H1 (cell line): ENCODE measurements around the gene SPG7. TPM values are rescaled to one million over a fixed set of nuclear protein-coding genes. Genes with fewer than 3 reads are reported as not detected.

Source experiments
- CTCF ChIA-PET: fragments of 300-600 bp; sonication (Branson Sonifier 250); formaldehyde crosslinking; loops from one replicate; lab custom pipeline; 2021; ENCODE audit not compliant: partially characterized antibody; lab: Charles Lee
- POLR2A ChIA-PET: fragments of 300-600 bp; sonication (Branson Sonifier 250); formaldehyde crosslinking; loops from one replicate; lab custom pipeline; 2021; ENCODE audit warnings: inconsistent platforms; ENCODE audit not compliant: partially characterized antibody; lab: Charles Lee
- DNase-seq, 2 experiments: peaks; one replicate each; pipeline versions ENCODE4 v3.0.0 to v3.0.0-alpha.2; 2010 to 2022; ENCODE audit warnings: low spot score in 2 of 2, low read depth in 1 of 2, mixed read lengths in 1 of 2
- FAIRE-seq: peaks from 2 replicates; lab custom pipeline; 2011; peaks lifted over from hg19 to GRCh38; lab: Jason Lieb, UNC
- H2AFZ ChIP-seq: 2 replicates; pipeline ENCODE4 v1.8.1; 2012; ENCODE audit warnings: low read length, inconsistent platforms
- H2AK5ac ChIP-seq: 2 replicates; pipeline ENCODE4 v1.6.1; 2013; ENCODE audit warnings: low read depth, low read length
- H2BK120ac ChIP-seq: replicated peaks from 2 replicates; pipeline ENCODE3; 2013; ENCODE audit warnings: low read depth, low read length, inconsistent platforms
- H2BK12ac ChIP-seq: 2 replicates; pipeline ENCODE4 v1.6.1; 2013; ENCODE audit warnings: low read depth, low read length
- H2BK15ac ChIP-seq: 2 replicates; pipeline ENCODE4 v1.6.1; 2013; ENCODE audit warnings: low read length
- H2BK20ac ChIP-seq: 2 replicates; pipeline ENCODE4 v1.6.1; 2013; ENCODE audit warnings: low read length
- H2BK5ac ChIP-seq: 2 replicates; pipeline ENCODE4 v1.6.1; 2013; ENCODE audit warnings: low read depth, low read length
- H3K14ac ChIP-seq: 2 replicates; pipeline ENCODE4 v1.6.1; 2013; ENCODE audit warnings: inconsistent platforms; ENCODE audit not compliant: insufficient read length
- H3K18ac ChIP-seq: 2 replicates; pipeline ENCODE4 v1.6.1; 2013; ENCODE audit warnings: low read length; ENCODE audit errors: extremely low read depth
- H3K23ac ChIP-seq: 2 replicates; pipeline ENCODE4 v1.6.1; 2013; ENCODE audit warnings: inconsistent platforms; ENCODE audit not compliant: insufficient read length
- H3K23me2 ChIP-seq: 2 replicates; pipeline ENCODE4 v1.6.1; 2013; ENCODE audit warnings: low read depth, low read length
- H3K27ac ChIP-seq: 2 replicates; pipeline ENCODE4 v1.6.1; 2011; ENCODE audit warnings: low read depth, low read length, inconsistent platforms
- H3K27me3 ChIP-seq, 4 experiments: replicated peaks in 1 of 4; 1 replicate in 1 of 4; 2 replicates in 3 of 4; pipeline versions ENCODE4 v1.6.1 to v1.8.1; 2011 to 2013; ENCODE audit warnings: low read length in 3 of 4, mild to moderate bottlenecking in 3 of 4, inconsistent platforms in 2 of 4, mixed read lengths in 2 of 4, moderate library complexity in 1 of 4; ENCODE audit not compliant: control insufficient read depth in 3 of 4, insufficient read depth in 3 of 4; ENCODE audit errors: extremely low read depth in 1 of 4
- H3K36me3 ChIP-seq, 4 experiments: 2 replicates each; pipeline versions ENCODE4 v1.6.1 to v1.8.1; 2011 to 2013; ENCODE audit warnings: mild to moderate bottlenecking in 4 of 4, low read length in 3 of 4, moderate library complexity in 2 of 4, control low read depth in 1 of 4, inconsistent platforms in 1 of 4; ENCODE audit not compliant: insufficient read depth in 4 of 4, control insufficient read depth in 2 of 4
- H3K4ac ChIP-seq: replicated peaks from 2 replicates; pipeline ENCODE3; 2013; ENCODE audit warnings: low read length, low read depth, mixed read lengths, inconsistent platforms; ENCODE audit not compliant: insufficient read length
- H3K4me1 ChIP-seq, 4 experiments: replicated peaks in 1 of 4; 1 replicate in 1 of 4; 2 replicates in 3 of 4; pipeline versions ENCODE4 v1.6.1 to v1.8.1; 2011 to 2013; ENCODE audit warnings: low read length in 3 of 4, inconsistent platforms in 2 of 4, mixed read lengths in 1 of 4; ENCODE audit not compliant: insufficient read depth in 4 of 4, control insufficient read depth in 3 of 4
- H3K4me2 ChIP-seq, 2 experiments: 2 replicates each; pipeline versions ENCODE4 v1.6.1 to v1.8.1; 2011 to 2013; ENCODE audit warnings: low read depth in 2 of 2, low read length in 2 of 2, control low read depth in 1 of 2, inconsistent platforms in 1 of 2, mild to moderate bottlenecking in 1 of 2; ENCODE audit not compliant: insufficient read depth in 1 of 2
- H3K4me3 ChIP-seq, 4 experiments: fragments of 200-600, 300-600 bp in 1 of 4; sonication (generic), shearing (Covaris generic), sonication (Bioruptor Twin) in 1 of 4; 2 replicates each; pipeline versions ENCODE4 v1.5.1 to v1.8.1; 2011 to 2016; ENCODE audit warnings: low read length in 4 of 4, low read depth in 3 of 4, control low read depth in 2 of 4, inconsistent platforms in 2 of 4, mild to moderate bottlenecking in 2 of 4, mixed read lengths in 1 of 4, moderate library complexity in 1 of 4; ENCODE audit not compliant: insufficient read depth in 2 of 4; ENCODE audit errors: extremely low read depth in 1 of 4
- H3K56ac ChIP-seq: replicated peaks from 2 replicates; pipeline ENCODE3; 2013; ENCODE audit warnings: low read depth, mild to moderate bottlenecking, mixed read lengths, low read length, inconsistent platforms; ENCODE audit not compliant: insufficient read length
- H3K79me1 ChIP-seq: 2 replicates; pipeline ENCODE4 v1.6.1; 2013; ENCODE audit warnings: low read depth, low read length, control low read depth
- H3K79me2 ChIP-seq, 2 experiments: 2 replicates each; pipeline versions ENCODE4 v1.6.1 to v1.8.1; 2012 to 2013; ENCODE audit warnings: low read length in 2 of 2, mild to moderate bottlenecking in 2 of 2, inconsistent platforms in 1 of 2; ENCODE audit not compliant: insufficient read depth in 2 of 2, control insufficient read depth in 1 of 2
- H3K9ac ChIP-seq, 4 experiments: replicated peaks in 1 of 4; 1 replicate in 1 of 4; 2 replicates in 3 of 4; pipeline versions ENCODE4 v1.6.1 to v1.8.1; 2011 to 2013; ENCODE audit warnings: low read depth in 3 of 4, low read length in 3 of 4, control low read depth in 2 of 4, mild to moderate bottlenecking in 2 of 4, moderate library complexity in 2 of 4, inconsistent platforms in 1 of 4; ENCODE audit errors: extremely low read depth in 1 of 4
- H3K9me3 ChIP-seq, 2 experiments: 2 replicates each; pipeline versions ENCODE4 v1.6.1 to v1.8.1; 2012 to 2013; ENCODE audit warnings: mild to moderate bottlenecking in 2 of 2, moderate library complexity in 2 of 2, control low read depth in 1 of 2, inconsistent platforms in 1 of 2, low read depth in 1 of 2, low read length in 1 of 2, mixed read lengths in 1 of 2; ENCODE audit not compliant: insufficient read depth in 2 of 2
- H4K20me1 ChIP-seq, 2 experiments: replicated peaks in 1 of 2; 2 replicates each; pipeline versions ENCODE3 to v1.8.1; 2011 to 2013; ENCODE audit warnings: inconsistent platforms in 2 of 2, low read length in 2 of 2, mild to moderate bottlenecking in 1 of 2; ENCODE audit not compliant: insufficient read depth in 2 of 2, control insufficient read depth in 1 of 2
- H4K5ac ChIP-seq: 2 replicates; pipeline ENCODE4 v1.6.1; 2013; ENCODE audit warnings: low read length, low read depth, mixed read lengths, inconsistent platforms; ENCODE audit not compliant: insufficient read length
- H4K8ac ChIP-seq: 2 replicates; pipeline ENCODE4 v1.8.0; 2013; ENCODE audit warnings: mild to moderate bottlenecking, moderate library complexity, low read length, inconsistent platforms; ENCODE audit not compliant: insufficient read depth; ENCODE audit errors: extremely low read depth
- H4K91ac ChIP-seq: replicated peaks from 2 replicates; pipeline ENCODE3; 2013; ENCODE audit warnings: low read length, mixed read lengths, inconsistent platforms; ENCODE audit not compliant: insufficient read length
- BACH1 ChIP-seq: IDR thresholded peaks from 2 replicates; pipeline ENCODE4 v1.6.1; 2012; ENCODE audit warnings: low read length, improper control_type of control experiment
- CHD1 ChIP-seq: IDR thresholded peaks from 2 replicates; pipeline ENCODE4 v1.6.1; 2012; ENCODE audit warnings: low read depth, low read length, improper control_type of control experiment
- MAFK ChIP-seq: IDR thresholded peaks from 2 replicates; pipeline ENCODE4 v1.6.1; 2012; ENCODE audit warnings: low read depth, mild to moderate bottlenecking, improper control_type of control experiment, low read length
- RNF2 ChIP-seq: fragments of 200-900, 300-1000 bp; sonication (generic); IDR thresholded peaks from 2 replicates; pipeline ENCODE4 v1.7.1; 2016; ENCODE audit warnings: borderline replicate concordance, low read depth, mild to moderate bottlenecking, antibody characterized with exemption, low read length; ENCODE audit not compliant: poor library complexity, severe bottlenecking; ENCODE audit errors: missing control alignments
- TCF12 ChIP-seq: IDR thresholded peaks from 2 replicates; pipeline ENCODE4 v1.6.1; 2011; ENCODE audit warnings: low read depth, mild to moderate bottlenecking, low read length
- YY1 ChIP-seq: IDR thresholded peaks from 2 replicates; pipeline ENCODE4 v1.6.1; 2011; ENCODE audit warnings: low read depth, mild to moderate bottlenecking, low read length
- WGBS, 2 experiments: shearing (Covaris generic) in 1 of 2; methylation state at CpG; one replicate each; pipeline versions ENCODE4 v1.1.6 to v1.1.7; 2013 to 2015; ENCODE audit warnings: low lambda C conversion rate in 2 of 2, mixed read lengths in 2 of 2, inconsistent platforms in 1 of 2, low coverage in 1 of 2, missing lambda C conversion rate in 1 of 2; ENCODE audit not compliant: insufficient replicate concordance in 2 of 2, insufficient coverage in 1 of 2, insufficient read length in 1 of 2; ENCODE audit errors: extremely low coverage in 1 of 2, missing lambda C conversion rate in 1 of 2; 5-methylcytosine and 5-hydroxymethylcytosine counted together
- polyA plus RNA-seq, 7 experiments: library from polyadenylated mRNA; depleted of rRNA in 3 of 7; stranded (reverse) in 5 of 7; unstranded in 2 of 7; fragments of >200 nt in 5 of 7; fragments of 200-250 nt in 2 of 7; gene quantifications; 1 replicate in 5 of 7; 2 replicates in 1 of 7; 4 replicates in 1 of 7; pipeline versions ENCODE4 v1.2.1 to v1.2.3, GENCODE V29; 2011 to 2013; ENCODE audit warnings: missing spikeins in 2 of 7, mixed read lengths in 2 of 7
- total RNA-seq: library from RNA; stranded (reverse); fragmentation: NEBNext Ultra II Directional; extraction: Animal tissue kit (Norgen Biotek cat#: 25700); gene quantifications from 2 replicates; pipeline ENCODE4 v1.2.1, GENCODE V29; 2021

Gene SPG7
- total and polyA plus RNA-seq, 2 of the 8 experiments (the other 6 are each of a cell fraction or from before 2014, with no cell fraction given) = 72.1 to 113 TPM

GRCh38 chr16:89504091-89504490 is 4.1 kb upstream of the SPG7 start:
- no peak overlapping the region for H3K9ac ChIP-seq
- no peak overlapping the region for H2BK5ac ChIP-seq
- H2BK120ac ChIP-seq = no peak overlapping the region
- 95% methylated on average over 7 of the region's 7 CpGs; no CpG with 5 or more reads in 1 of the 2 experiments for WGBS, 2 experiments
- H2BK12ac ChIP-seq = no peak overlapping the region
- H3K9me3 ChIP-seq = no peaks in the 10 kb centered on the region
- no peak overlapping the region for H3K23ac ChIP-seq
- no peak overlapping the region for H3K27ac ChIP-seq
- no peak overlapping the region for H3K14ac ChIP-seq
- peaks cover 6 to 7% of the 10 kb centered on the region in 2 experiments for H3K79me2 ChIP-seq
- H3K23me2 ChIP-seq = peaks cover 12% of the 10 kb centered on the region; the same call in 1 of the 2 replicates
- no peak overlapping the region for H4K8ac ChIP-seq
- no peak overlapping the region for H2BK20ac ChIP-seq
- H3K27me3 ChIP-seq = peaks cover 0 to 4% (median 2%) of the 10 kb centered on the region in 4 experiments; a peak in 3 of 7 replicates
- ChIA-PET POLR2A (interaction anchor here (0.6 to 1.8 kb wide), 4 partner anchors 9 to 61 kb away, joined by 3 to 5 read pairs (median 4); no protein-coding TSS in a partner anchor), CTCF (interaction anchor here (1.0 to 1.7 kb wide), 2 partner anchors 9 to 27 kb away, joined by 3 to 4 read pairs; no protein-coding TSS in a partner anchor)
- no peak overlapping the region for H2AFZ ChIP-seq
- no peaks in the 10 kb centered on the region for H3K79me1 ChIP-seq
- H4K20me1 ChIP-seq = peaks cover 0 to 5% of the 10 kb centered on the region in 2 experiments
- no peak for FAIRE-seq
- H2BK15ac ChIP-seq = no peak overlapping the region
- H3K18ac ChIP-seq = no peak overlapping the region
- H2AK5ac ChIP-seq = no peak overlapping the region
- H4K5ac ChIP-seq = no peak overlapping the region
- H3K56ac ChIP-seq = no peak overlapping the region
- no peak overlapping the region for H3K4ac ChIP-seq
- DNase-seq = no peak
- no peak overlapping the region for H3K4me2 ChIP-seq
- no peak overlapping the region for H3K4me3 ChIP-seq
- peaks cover 0 to 4% (median 0%) of the 10 kb centered on the region in 4 experiments; a peak in 4 of 7 replicates for H3K4me1 ChIP-seq
- H3K36me3 ChIP-seq = no peaks in the 10 kb centered on the region
- H4K91ac ChIP-seq = no peak overlapping the region
- no peak for TF ChIP-seq MAFK
- TF ChIP-seq RNF2 = no peak
- TF ChIP-seq BACH1 = no peak
- TF ChIP-seq YY1 = no peak
- no peak for TF ChIP-seq CHD1
- TF ChIP-seq TCF12 = no peak
